ENCODE results near the gene ZMYM4. TPM values are rescaled to one million over a fixed set of nuclear protein-coding genes. Genes with fewer than 3 reads are reported as not detected.

Gene ZMYM4
- total and polyA plus RNA-seq, 10 of the 15 experiments (the other 5 are each of a cell fraction or from before 2014, with no cell fraction given), result 8.0 to 37.0 (median 28.1) TPM

- ChIA-PET RAD21 (ENCODE audit: unreplicated experiment) (no interaction called here), POLR2A (interaction anchor here (0.6 to 1.0 kb wide), 2 partner anchors 9 to 110 kb away, joined by 3 to 5 read pairs; no protein-coding TSS in a partner anchor), SMC1A (ENCODE audit: uncharacterized antibody, unreplicated experiment) (no interaction called here), CTCF (interaction anchor here (1.0 kb wide), 1 partner anchor 302 kb away, joined by 3 read pairs; no protein-coding TSS in a partner anchor)
- Histone ChIP-seq H3K27me3 (replicated peaks in 1 of 2; ENCODE audit: control insufficient read depth in 2 of 2, insufficient read depth in 2 of 2, low read length in 1 of 2) (no peaks in the 10 kb centered on the region), H3K27ac (ENCODE audit: control insufficient read depth, insufficient read depth) (no peak overlapping the region), H3K4me3 (no peak overlapping the region), H3K36me3 (ENCODE audit: control insufficient read depth in 2 of 2, insufficient read depth in 2 of 2, low read length in 1 of 2) (no peaks in the 10 kb centered on the region; a peak in 2 of 4 replicates), H3K79me2 (ENCODE audit: control insufficient read depth, insufficient read depth, low read length) (no peaks in the 10 kb centered on the region), H3K4me1 (ENCODE audit: control insufficient read depth, insufficient read depth, low read length) (no peaks in the 10 kb centered on the region), H2AFZ (ENCODE audit: control insufficient read depth, low read depth, low read length) (no peak overlapping the region), H3K9me3 (replicated peaks; ENCODE audit: control insufficient read depth, insufficient read depth, low read length) (no peaks in the 10 kb centered on the region), H4K20me1 (ENCODE audit: control insufficient read depth, insufficient read depth) (no peaks in the 10 kb centered on the region), H3K4me2 (ENCODE audit: control insufficient read depth, insufficient read depth) (no peak overlapping the region), H3K9ac (ENCODE audit: control insufficient read depth, insufficient read depth, low read length) (no peak overlapping the region)
- FAIRE-seq (no peak), DNase-seq (ENCODE audit: low read depth, low spot score) (no peak), ATAC-seq (no peak)
- no TSS peak for BruUV-seq (replicated peaks)
- in situ Hi-C loops (cut with MboI) (no loop called here), intact Hi-C loops (cut with micrococcal nuclease; ENCODE audit: unreplicated experiment) (loop anchor here (10.0 kb wide), 1 partner anchor 221 kb away; no protein-coding TSS in a partner anchor)
- 100% methylated on average over 2 of the region's 2 CpGs for WGBS (ENCODE audit: insufficient coverage, insufficient replicate concordance, low lambda C conversion rate, missing lambda C conversion rate)
- TF ChIP-seq MYB (IDR thresholded peaks at IDR 0.05; ENCODE audit: borderline replicate concordance, low read depth, low read length) (no peak), NRF1 (conservative IDR thresholded peaks at IDR 0.05; ENCODE audit: low read depth, low read length) (no peak), BCLAF1 (IDR thresholded peaks at IDR 0.05) (no peak)
These were observed 157.6 kb downstream of the ZMYM4 start for GRCh38 chr1:35426097-35426586.

- Histone ChIP-seq H3K9ac (ENCODE audit: control insufficient read depth, insufficient read depth, low read length) (no peak overlapping the region), H3K27me3 (replicated peaks in 1 of 2; ENCODE audit: control insufficient read depth in 2 of 2, insufficient read depth in 2 of 2, low read length in 1 of 2) (no peaks in the 10 kb centered on the region), H3K27ac (ENCODE audit: control insufficient read depth, insufficient read depth) (no peak overlapping the region), H3K4me3 (no peak overlapping the region), H2AFZ (ENCODE audit: control insufficient read depth, low read depth, low read length) (no peak overlapping the region), H3K4me1 (ENCODE audit: control insufficient read depth, insufficient read depth, low read length) (no peaks in the 10 kb centered on the region), H4K20me1 (ENCODE audit: control insufficient read depth, insufficient read depth) (no peaks in the 10 kb centered on the region), H3K4me2 (ENCODE audit: control insufficient read depth, insufficient read depth) (no peak overlapping the region), H3K79me2 (ENCODE audit: control insufficient read depth, insufficient read depth, low read length) (no peaks in the 10 kb centered on the region), H3K36me3 (ENCODE audit: control insufficient read depth in 2 of 2, insufficient read depth in 2 of 2, low read length in 1 of 2) (no peaks in the 10 kb centered on the region; a peak in 2 of 4 replicates), H3K9me3 (replicated peaks; ENCODE audit: control insufficient read depth, insufficient read depth, low read length) (no peaks in the 10 kb centered on the region)
- intact Hi-C loops (cut with micrococcal nuclease; ENCODE audit: unreplicated experiment) (loop anchor here (10.0 kb wide), 1 partner anchor 224 kb away; no protein-coding TSS in a partner anchor), in situ Hi-C loops (cut with MboI) (no loop called here)
- FAIRE-seq (no peak), ATAC-seq (no peak), DNase-seq (ENCODE audit: low read depth, low spot score) (no peak)
- no TSS peak for BruUV-seq (replicated peaks)
- ChIA-PET POLR2A (no interaction called here), SMC1A (ENCODE audit: uncharacterized antibody, unreplicated experiment) (no interaction called here), RAD21 (ENCODE audit: unreplicated experiment) (no interaction called here), CTCF (no interaction called here)
- WGBS (ENCODE audit: insufficient coverage, insufficient replicate concordance, low lambda C conversion rate, missing lambda C conversion rate), result 96% methylated on average over 7 of the region's 7 CpGs
- TF ChIP-seq SKIL (IDR thresholded peaks at IDR 0.05; ENCODE audit: low read depth, poor library complexity, severe bottlenecking) (no peak), ESRRA (IDR thresholded peaks at IDR 0.05; ENCODE audit: low read length) (no peak), ZNF622 (IDR thresholded peaks at IDR 0.05) (no peak), CHD1 (IDR thresholded peaks at IDR 0.05; ENCODE audit: low read depth, low read length) (no peak), SUPT20H (IDR thresholded peaks at IDR 0.05; ENCODE audit: borderline replicate concordance, control insufficient read depth, low read depth, low read length) (no peak), POLR2AphosphoS2 (IDR thresholded peaks at IDR 0.05; ENCODE audit: low read depth, low read length) (no peak), NBN (IDR thresholded peaks at IDR 0.05) (no peak), FOS (IDR thresholded peaks at IDR 0.05; ENCODE audit: borderline replicate concordance, extremely low read depth, insufficient read length) (no peak), RCOR1 (conservative IDR thresholded peaks at IDR 0.05; ENCODE audit: low read depth, low read length) (no peak), STAT1 (conservative IDR thresholded peaks at IDR 0.05) (no peak), LARP7 (IDR thresholded peaks at IDR 0.05) (no peak)
These were observed 159.9 kb downstream of the ZMYM4 start for GRCh38 chr1:35428360-35428759.

Measured in GM12878 (cell line).